Superior temporal gyrus (tissue), 1 donor: ENCODE data around the gene PROKR1.
"Not testable (repeated sequence)": the region's sequence is repeated elsewhere in the genome, so short reads cannot be mapped to it uniquely, and the experiment has no call there.

Experiments
- DNase-seq: peaks from one replicate; pipeline ENCODE4 v3.0.0-alpha.2; 2016; ENCODE audit errors: extremely low spot score

The PROKR1 gene

DNA sequence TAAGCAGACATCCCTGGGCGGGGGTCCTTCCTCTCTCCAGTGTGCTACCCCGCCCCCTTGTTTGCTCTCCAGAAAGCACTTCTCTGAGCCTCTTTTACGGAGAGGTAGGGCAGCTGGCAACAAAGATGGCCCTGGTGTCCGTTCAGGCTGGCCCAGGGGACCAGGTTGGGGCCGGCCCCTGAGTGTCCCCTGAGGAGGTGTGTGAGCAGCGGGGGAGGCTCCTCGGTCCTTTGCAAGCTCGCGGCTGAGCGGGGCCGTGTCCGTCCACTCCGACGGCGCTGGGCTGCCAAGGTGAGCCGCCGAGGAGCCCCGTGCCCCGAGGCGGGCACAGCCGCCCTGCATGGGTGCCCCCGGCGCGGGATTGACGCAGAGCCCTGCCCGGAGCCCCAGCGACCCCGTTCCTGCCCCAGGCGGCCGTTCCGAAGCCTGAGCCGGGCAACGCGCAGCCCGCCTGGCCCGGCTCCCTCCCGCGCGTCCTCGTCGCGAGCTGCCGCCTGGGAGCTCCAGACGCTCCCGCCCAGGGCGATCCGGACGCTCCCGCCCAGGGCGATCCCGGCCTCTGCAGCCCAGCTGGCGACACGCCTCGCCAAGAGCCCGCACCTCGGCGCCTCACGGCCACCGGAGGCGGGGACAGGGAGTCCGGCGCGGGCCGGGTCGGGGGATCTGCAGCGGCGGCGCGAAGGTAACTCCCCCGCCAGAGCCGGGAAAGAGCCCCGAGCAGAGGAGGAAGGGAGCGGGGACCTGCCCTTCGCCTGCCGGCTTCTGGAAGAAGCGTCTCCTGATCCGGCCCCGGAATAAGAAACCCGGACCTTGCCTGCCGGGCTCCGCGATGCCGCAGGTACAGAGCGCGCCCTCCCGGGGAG lies at the start of gene PROKR1:
Gene PROKR1 (plus strand): TSS at position 569 of the 863 bp plus-strand sequence. CDS start 2,243 bp downstream, outside the sequence.
- no peak for DNase-seq

DNA sequence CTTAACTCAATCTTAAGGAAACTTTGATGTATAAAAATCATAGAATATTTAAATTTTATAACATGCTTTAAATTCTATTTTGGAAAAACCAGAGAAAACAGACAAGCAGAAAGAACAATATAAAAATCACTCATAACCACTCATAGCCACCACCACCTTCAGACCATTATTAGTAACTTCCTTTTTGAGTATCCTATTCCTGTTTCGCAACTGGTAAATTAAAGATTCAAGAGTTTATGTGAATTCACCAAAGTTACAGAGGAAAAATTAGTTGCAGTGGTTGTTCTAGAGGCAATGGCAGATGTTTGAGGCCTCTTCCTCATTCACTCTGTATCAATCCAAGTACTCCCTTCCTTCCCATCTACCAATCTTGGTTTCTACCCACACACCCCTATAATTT lies 49.3 kb upstream of the PROKR1 start:
- no peak for DNase-seq

DNA sequence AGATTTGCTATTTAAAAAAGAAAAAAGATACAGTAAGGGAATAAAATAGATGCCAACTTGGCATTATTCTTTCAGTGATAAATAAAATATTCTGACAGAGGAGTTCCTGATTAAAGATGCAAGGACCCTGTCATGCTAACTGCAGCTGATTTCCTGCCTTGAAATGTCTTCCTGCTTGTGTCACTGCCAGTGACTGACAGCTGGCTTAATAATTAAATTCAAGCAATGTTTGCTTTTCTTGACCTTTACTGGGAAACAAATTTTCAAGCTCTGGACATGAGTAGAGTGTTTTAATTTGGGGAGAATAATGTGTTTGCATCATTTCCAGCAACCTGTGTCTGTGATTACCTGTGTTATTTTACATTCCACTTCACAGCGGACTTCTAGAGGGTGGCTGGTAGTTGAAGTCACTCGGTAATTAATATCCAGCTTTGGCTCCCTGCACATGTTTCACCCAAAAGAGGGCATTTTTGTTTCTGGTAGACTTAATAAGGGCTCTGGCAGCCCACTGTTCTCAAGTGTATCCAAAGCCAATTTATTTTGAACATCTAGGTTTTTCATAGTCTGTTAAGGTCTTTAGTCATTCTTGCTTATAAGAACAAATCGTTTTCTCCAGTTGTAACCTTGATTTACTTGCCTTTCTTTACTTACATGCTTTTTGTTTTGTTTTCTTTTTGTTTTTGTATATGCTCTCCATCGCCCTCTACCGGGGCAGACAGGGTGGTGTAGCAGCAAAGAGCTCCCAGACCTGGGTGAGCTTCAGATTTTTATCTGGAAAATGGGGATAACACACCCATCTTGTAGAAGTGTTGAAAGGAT lies 48.5 kb upstream of the PROKR1 start:
- no peak for DNase-seq

DNA sequence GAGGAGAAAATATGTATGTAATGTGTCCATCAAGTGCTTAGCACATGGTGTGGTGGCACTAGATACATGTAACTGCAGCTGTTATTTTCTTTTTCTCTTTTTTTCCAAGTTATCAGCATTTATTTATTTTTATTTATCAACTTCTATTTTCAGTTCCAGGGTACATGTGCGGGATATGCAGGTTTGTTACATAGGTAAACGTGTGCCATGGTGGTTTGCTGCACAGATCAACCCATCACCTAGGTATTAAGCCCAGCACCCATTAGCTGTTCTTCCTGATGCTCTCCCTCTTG lies 47.9 kb upstream of the PROKR1 start:
- not testable (repeated sequence) for DNase-seq

DNA sequence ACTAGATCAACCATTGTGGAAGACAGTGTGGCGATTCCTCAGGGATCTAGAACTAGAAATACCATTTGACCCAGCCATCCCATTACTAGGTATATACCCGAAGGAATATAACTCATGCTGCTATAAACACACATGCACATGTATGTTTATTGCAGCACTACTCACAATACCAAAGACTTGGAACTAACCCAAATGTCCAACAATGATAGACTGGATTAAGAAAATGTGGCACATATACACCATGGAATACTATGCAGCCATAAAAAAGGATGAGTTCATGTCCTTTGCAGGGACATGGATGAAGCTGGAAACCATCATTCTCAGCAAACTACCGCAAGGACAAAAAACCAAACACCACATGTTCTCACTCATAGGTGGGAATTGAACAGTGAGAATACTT lies 42.9 kb upstream of the PROKR1 start:
- not testable (repeated sequence) for DNase-seq

DNA sequence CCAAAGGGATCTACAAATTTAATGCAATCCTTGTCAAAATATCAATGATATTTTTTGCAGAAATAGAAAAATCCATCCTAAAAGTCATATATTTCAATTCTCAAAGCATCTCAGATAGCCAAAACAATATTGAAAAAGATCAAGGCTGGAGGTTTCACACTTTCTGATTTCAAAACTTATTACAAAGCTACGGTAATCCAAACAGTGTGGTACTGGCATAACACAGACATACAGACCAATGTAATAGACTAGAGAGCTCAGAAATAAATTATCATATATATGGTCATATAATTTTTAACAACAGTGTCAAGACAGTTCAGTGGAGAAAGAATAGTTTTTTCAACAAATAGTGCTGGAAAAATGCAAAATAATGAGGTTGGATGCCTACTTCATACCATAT lies 40.3 kb upstream of the PROKR1 start:
- no peak for DNase-seq

DNA sequence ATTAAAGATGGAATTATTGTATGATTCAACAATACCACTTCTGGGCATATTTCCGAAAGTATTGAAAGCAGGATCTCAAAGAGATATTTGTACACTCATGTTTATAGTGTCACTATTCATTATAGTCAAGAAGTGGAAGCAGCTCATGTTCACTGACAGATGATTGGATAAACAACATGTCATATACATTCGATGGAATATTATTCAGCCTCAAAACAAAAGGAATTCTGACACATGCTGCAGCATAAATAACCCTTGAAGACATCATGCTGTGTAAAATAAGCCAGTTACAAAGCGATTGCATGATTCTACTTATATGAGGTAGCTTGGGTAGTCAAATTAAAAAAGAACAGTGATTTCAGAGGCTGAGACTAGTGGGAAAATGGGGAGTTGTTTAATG lies 39.3 kb upstream of the PROKR1 start:
- no peak for DNase-seq

DNA sequence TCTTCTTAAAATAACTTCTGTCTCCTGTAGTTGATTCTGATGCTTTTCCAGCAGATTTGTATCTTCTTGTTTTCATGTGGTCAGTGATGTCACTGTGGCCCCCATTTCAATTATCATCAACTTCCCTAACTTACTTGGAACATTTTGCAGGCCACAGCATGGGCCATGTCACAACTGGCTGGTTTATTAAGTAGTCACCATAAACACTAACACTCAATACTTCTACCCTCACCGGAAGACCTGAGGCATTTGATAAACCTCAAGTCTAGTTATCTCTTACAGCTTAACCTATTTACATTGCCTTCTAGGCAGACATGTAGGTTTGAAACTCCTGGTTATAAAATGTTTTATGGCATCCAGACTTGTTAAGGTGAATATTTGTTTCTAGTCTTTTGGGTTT lies 37.4 kb upstream of the PROKR1 start:
- no peak for DNase-seq

DNA sequence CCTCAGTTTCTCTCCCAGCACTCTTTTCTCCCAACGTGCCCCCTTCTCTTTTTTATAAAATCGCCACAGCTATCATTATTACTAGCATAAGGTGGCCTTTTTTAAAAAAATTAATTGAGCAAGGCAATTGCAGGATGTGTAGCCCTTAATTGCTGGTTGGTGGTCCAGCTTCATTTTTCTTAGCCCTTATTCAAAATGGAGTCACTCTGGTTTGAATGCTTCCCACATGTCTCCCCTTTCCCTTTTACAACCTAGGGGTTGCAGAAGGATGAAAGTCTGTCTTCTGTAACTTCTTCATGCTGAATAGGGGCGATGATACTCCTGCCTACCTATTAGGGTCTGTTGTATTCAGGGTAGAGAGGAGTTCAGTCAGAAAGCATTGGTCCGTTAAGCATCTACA lies 36.6 kb upstream of the PROKR1 start:
- DNase-seq: no peak

DNA sequence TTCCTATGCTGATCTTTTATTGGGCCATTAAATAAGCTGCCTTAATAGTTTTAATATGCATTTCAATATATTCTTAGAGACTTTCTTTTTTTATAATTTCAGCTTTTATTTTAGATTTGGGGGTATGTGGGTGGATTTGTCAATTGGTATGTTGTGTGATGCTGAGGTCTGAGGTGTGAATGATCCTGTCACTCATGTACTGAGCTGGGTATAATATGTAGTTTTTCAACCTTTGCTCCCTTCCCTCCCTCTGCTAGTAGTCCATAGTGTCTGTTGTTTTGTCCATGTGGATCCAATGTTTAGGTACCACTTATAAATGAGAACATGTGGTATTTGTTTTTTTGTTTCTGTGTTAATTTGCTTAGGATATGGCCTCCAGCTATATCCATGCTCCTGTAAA lies 35.5 kb upstream of the PROKR1 start:
- no peak for DNase-seq

DNA sequence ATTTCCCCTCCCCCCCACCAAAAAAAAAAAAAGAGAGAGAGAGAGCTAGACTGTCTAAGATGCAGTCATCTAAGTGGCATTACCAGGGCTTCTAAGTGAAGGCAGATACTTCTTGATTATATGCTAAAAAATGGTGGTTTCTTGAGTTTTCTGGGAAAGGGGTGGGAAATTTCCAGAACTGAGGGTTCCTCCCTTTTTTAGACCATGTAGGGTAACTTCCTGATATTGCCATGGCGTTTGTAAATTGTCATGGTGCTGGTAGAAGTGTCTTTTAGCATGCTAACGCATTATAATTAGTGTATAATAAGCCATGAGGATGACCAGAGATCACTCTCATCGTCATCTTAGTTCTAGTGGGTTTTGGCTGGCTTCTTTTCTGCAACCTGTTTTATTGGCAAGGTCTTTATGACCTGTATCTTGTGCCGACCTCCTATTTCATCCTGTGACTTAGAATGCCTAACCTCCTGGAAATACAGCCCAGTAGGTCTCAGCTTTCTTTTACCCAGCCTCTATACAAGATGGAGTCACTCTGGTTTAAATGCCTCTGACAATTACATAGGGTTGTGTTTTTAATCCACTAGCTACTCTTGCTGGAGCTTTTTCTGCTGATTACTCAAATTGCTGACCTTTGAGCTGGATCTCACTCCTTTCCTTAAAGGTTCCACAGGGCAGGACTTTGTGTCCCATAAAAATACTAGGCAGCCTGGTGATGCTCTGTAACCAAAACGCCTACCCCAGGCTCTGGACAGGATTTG lies 30.4 kb upstream of the PROKR1 start:
- no peak for DNase-seq

DNA sequence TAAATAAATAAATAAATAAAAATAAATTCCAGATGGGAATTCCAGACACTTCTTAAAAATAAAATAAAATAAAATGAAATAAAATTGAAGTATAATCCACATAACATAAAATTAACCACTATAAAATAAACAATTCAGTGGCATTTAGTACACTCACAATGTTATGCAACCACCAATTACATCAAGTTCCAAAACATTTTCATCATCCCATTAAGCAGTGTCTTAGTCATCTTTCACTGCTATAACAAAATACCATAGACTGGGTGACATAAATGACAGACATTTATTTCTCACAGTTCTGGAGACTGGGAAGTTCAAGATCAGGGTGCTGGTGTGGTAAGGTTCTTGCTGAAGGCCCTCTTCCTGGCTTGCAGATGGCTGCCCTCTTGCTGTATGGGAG lies 22.6 kb upstream of the PROKR1 start:
- no peak for DNase-seq

DNA sequence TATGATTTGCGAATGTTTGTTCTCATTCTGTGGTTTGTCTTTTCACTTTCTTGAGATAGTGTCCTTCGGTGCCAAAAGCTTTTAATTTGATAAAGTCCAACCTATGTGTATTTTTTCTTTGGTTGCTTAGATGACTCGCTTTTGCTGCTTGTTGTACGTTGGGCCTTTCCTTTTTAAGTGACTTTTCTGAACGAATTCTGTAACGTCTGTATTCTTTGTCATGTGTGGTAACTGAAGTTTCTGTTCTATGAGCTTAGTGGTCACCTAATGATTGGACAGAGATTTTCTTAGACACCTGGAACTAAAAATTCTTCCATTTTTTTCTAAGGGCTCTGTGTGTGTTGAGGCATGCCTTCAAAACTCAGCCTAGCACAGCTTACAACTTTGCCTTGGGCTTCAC lies 19.6 kb upstream of the PROKR1 start:
- no peak for DNase-seq

DNA sequence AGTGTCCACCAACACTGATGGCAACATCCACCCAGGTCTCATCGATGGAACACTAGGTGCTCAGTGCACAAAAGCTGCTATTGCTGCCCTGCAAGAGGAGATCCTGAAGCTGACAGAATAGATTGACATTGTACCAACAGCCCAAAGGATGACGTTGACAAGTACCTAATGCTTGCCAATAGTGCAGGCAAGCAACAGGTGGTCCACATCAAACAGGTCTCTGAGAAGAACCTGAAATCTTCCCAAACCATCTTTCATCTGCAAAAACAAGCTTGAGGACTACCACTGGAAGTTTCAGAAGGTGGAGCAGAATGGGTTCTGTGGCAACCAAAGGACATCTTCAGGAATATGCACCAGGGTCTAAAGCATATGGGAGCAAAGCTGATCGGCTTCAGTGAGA lies 15.8 kb upstream of the PROKR1 start:
- DNase-seq: no peak

DNA sequence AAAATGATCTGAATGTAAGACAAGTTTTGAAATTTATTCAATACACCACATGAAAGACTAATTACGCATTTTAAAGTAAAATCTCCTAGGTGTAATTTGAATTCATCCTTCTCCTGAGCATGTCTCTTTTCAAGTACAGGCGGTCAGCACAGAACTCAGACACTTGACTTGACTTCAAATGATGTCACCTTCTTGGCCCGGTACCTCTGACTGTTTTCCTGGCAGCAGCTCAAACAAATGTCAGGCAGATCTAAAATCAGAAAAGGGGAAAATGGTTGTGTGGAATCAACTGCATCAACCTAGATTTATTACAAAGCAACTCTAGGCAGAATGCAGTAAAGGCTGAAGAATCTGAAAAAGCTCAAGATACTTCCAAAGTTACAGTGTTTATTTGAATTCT lies 11.4 kb upstream of the PROKR1 start:
- DNase-seq: no peak

DNA sequence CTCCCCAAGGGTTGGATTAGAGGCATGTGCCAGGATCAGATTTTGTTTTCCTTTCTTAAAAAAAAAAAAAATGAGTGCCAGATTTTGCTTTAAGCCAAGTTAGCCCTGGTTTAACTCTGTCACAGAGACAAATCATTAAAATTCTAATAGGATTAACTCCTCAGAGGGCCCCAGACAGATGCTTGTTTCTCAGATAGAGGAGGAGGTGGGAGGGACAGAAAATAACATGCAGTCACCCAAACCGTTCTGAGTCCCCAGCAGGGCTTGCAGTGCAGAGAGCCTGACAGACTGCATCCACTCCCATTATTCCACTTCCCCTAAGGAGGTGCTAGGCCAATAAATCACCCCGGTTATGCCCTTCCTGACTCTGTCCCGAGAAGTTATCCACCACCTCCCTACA lies 6.3 kb upstream of the PROKR1 start:
- no peak for DNase-seq

DNA sequence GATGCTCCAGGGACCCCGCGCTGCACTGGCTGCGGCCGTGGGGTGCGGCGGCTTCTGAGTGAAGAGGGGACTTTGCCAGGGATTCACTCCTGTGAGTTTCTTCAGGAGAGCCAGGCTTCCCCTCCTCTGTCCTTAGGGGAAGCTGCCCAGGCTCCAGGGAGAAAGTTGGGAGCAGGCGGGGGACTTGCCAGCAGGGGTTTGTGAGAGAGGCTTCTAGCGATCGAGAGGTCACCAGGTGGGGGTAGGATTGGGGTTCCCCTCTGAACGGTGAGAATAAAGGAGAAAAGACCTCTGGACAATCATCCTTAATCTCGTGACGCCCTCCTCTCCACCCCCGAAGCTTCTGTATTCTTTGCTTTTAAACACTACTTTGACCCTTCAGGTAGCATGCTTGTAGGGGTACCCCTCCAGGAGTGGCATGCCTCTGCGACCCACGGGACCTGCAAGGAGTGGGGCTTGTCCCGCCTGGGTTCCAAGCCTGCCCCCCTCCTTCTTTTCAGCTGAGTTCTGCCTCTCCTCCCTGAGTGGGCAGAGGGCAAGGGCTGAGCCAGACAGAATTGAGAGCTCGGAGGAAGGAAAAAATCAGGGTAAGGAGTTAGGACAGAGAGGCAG lies 601 bp downstream of the PROKR1 start:
- no peak for DNase-seq

DNA sequence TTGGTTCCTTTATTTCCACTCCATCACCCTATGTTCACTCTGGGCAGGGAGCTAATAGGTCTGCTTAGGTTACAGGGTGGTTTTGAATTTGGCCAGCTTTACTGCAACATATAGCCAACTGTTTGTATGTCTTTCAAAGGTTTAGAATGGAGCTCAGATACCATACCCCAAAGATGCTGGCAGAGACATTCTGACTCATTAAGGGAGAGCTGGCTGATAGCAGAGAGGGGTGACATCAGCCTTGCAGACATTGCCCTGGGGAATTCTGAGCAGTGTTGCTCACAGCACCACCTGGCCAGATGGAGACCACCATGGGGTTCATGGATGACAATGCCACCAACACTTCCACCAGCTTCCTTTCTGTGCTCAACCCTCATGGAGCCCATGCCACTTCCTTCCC lies 2.1 kb downstream of the PROKR1 start:
- DNase-seq: no peak

DNA sequence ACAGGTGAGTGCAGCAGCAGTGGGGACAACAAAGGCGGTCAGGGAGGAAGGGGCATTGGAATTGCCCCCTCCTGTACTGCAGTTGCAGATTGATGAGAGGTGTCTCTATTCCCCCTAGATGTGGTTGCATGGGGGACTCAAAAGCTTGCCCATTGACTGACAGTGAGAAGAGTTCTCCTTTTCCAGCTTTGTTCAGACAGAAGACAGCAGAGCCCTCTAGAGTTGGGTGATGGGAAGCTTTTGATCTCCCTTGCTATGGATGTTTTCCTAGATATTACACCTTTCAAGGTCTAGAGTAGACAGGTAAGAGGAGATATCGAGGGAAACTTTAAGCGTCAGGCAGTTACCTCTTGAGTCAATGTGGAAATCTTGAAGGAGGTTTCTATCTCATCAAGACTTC lies 2.9 kb downstream of the PROKR1 start:
- no peak for DNase-seq

DNA sequence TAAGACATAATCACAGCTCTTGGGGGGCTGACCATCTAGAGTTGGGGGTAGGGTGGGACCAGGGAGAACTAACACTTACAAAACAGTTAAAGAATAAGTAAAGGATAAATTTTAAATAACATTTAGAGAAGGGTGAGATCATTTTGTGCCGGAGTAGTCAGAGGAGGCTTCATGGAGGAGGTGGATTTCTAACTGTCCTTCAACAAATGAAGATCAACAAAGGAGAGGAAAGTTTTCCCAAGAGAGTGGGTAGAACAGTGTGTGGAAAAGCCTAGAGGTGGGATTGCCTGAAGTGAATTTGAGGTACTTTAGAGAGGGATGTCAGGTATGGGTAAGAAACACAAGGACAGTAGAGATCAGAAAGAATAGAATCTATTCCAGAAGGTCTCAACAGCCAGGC lies 7.3 kb downstream of the PROKR1 start:
- no peak for DNase-seq

DNA sequence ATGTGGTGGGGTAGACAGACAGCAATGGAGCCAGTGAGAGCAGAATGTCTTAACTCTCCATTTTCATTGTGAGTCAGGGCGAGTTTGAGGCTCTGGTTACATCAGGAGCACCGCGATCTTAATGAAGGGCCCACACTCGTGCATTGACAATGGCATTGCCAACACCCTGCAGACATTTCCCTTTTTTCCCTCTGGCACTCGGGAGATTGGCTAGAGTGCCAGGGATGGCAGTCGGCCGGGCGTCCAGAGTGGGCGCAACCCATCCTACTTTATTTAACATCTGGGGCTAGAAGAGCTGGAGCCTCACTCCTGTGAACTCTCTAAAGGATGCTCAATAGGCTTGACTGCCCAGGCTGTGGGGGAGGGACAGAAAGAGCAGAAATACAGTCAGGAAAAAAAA lies 9.7 kb downstream of the PROKR1 start:
- DNase-seq: no peak

DNA sequence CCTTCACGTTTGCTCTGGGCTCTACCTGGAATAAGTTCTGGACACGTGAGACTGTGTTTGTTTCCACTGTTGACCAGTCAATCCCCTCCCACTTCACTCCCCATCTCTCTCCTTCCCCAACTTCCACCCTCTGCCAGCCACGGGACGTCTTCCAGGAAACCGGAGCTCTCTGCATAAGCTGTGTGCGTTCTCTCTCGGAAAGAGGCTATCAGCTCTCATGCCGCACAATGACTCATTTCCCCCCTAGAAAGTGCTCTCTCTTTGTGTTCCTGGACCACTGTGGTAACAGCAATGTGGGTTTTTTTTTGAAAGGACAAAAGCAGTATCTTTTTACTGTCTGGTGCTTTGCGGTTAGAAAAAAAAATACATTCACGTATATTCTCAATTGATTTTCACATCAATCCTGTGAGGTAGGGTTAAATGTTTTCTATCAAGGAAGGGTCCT lies 10.2 kb downstream of the PROKR1 start:
- DNase-seq: no peak
